Colon (tissue), 2 donors: Measurements from ENCODE around the gene COG2.
"Not testable (repeated sequence)": the region's sequence is repeated elsewhere in the genome, so short reads cannot be mapped to it uniquely, and the experiment has no call there.

Experiments
- FAIRE-seq: peaks from 2 replicates; lab custom pipeline; 2012; peaks lifted over from hg19 to GRCh38; lab: Jason Lieb, UNC
- donor health status: control.
- donor health status: control.

The COG2 gene

DNA sequence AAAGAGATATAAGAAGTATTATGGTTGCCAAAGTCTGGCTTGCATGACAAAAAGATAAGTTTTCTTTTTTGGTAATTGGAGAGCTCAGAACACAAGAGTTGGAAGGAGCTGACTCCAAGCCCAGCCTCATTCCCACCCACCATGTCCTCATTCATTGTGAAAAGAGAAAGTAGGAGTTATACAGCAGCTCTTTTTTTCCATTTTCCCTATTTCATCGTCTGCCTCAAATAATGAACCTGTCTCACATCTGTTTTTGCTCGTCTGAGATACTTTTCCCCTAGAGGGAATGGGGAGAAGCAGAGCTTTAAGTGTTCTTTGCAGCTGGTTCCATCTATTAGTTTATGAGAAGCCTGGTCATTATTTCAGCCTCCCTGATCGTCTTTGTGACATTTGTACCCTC, 36.9 kb downstream of the COG2 start:
- FAIRE-seq: no peak

DNA sequence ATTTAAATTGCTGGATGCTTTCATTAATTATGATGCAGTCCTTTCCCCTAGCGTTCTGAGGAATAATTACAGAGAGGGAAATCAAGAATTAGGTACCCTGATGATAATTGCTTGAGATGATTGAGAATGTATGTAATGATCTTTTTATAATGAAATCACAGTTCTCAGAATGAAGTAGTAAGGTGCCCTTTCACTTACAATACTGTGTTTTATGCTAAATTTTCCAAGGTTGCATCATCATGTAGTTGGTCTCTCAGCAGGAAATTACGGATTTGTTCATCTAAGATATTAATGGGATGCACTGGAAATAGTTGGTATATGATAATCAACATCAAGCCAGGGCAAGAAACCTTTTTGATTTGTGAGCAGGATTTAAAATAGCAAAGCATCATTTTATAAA, 37.5 kb downstream of the COG2 start:
- FAIRE-seq: no peak

DNA sequence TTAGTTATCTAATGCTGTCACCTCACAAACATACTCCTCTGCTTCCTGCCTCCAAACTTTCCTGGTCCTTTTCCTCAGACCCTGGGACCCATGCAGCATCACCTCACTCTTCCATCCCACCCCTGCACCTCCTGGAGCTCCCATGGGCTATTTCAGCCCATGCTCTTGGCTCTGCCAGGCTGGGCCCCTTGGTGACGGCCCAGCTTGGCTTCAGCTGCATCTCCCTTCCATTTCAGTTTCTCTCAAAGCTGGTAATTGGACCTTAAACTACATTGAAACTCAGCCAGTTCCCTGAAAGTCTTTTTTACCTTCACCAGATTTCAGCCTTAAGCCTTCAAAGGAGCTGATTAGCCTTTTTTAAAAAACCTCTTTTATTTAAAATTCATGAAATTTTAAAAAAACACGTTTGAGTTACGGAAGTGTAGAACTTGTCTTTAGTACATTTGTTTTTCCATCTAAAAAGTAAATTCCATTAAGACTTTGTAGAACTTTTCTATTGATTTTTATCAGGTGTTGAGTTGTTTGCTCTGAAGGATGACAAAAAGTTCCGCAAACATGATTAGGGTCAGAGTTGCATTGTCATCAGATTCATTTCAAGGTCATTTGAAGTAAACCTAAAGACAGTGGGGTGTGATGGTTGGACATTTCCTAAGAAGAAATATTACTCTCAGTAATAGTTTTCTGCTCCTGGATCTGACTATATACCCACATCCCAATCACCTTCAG, 38.2 kb downstream of the COG2 start:
- FAIRE-seq: no peak

DNA sequence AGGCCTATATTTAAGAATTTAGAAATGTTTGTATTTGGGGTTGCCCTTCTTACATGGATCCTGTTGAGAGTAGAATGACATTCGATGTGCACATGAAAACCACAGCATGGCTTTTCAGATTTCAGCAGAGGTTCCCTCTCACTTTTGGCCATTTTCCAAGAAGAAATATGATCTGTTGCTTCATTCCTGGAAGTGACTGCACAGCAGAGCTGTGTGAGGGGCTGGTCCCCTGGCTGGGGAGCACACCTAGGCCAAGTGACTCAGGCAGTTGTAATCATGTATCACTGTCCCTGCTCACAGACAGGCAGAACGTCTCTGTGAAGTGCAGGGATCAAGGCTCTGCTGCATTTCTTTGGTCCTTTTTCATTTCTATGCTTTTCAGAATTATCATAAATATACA, 39.3 kb downstream of the COG2 start:
- no peak for FAIRE-seq

DNA sequence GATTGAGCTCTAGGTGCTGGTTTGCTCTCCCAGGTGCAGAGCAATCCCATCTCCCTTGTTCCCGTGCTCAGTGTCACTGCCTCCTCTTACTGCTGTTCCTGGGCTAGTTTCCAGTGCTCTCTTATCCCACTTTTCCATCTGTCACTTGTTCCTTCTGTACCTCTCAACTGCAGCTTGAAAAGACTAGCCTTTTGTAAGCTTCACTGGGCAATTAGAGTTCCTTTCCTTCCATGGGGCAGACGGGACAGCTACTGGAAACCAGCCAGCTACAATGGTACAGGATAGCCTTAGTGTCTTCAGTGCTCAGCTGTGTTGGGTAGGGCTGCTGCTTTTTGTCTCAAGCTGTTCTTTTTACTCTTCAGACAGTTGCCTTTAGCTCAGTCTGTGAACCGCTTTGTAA, 40.0 kb downstream of the COG2 start:
- no peak for FAIRE-seq

DNA sequence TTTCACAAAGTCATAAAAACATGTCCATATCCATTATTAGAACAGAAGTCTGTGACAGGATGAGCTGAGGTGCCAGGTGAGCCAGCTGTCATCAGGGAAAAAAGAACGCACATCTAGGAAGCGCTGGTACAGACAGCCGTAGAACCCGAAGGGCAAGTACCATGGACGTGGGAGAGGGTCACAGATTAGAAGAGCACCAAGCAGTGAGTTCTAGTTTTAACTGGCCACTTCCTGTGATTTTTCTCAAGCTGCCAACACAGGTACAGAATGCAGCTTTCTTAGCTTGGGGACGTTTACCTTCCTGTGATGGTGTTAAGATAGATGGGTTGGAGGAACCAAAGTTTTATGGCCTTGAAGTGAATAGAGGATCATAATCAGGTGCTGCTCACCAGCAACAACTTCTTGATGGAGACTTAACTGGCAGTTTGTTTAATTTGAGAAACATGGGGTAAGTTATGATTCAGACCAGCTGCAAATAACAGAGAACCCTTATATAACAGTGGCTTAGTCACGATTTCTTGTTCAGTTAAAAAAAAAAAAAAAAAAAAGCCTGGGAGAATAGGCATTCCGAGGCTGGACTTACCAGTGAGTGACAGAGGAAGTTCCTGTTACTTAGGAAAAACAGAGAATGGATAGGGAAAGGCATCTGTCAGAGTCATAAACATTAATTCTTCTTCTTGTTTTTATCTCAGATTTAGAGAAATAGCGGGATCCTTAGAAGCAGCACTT, 40.8 kb downstream of the COG2 start:
- FAIRE-seq: no peak

DNA sequence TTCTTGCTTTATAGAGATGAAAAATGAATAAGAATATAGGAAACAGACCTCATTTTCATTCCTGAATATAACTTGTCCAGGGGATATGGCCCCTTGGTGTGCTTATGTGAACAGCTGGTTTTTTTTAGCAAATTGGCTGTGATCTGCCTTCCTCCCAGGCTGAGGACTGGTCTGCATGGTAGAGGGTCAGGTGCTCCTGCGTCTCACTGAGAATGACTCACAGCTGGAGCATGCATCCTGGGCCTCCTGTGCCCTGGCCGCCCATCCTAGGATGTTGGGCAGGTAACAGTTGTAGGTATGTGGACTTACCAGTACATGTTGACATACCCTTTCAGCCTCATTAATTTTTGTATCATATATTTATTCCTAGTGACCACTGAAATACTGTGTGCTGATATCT, 41.9 kb downstream of the COG2 start:
- no peak for FAIRE-seq

DNA sequence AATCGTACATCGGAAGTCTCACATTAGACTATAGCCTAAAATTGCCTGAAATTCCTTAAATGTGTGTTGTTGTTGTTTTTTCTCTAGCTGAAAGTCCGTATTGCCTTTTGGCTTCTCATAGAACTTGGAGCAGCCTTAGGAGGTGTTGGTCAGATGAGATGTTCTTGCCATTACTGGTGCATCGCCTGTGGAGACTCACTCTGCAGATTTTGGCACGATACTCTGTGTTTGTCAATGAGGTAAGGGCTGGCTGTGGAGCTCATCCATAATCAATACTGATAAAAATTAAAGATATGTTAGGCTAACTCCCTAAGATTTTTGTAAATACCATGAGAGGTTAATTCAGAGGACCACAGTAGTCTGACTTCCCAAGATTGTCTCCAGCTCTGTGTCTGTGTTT, 42.7 kb downstream of the COG2 start:
- no peak for FAIRE-seq

DNA sequence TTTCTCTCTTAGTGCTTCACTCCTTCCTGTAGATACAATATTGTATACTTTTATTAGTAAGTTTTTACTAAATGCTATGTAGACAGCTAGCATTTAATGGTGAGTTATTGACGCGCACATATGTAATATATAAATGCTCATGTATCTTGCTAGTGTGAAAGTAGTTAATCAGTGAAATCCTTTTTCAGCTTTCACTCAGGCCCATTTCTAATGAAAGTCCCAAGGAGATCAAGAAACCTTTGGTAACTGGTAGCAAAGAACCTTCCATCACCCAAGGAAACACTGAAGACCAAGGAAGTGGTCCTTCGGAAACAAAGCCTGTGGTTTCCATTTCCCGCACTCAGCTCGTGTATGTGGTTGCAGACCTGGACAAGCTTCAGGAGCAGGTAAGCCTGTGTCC, 44.5 kb downstream of the COG2 start:
- no peak for FAIRE-seq

DNA sequence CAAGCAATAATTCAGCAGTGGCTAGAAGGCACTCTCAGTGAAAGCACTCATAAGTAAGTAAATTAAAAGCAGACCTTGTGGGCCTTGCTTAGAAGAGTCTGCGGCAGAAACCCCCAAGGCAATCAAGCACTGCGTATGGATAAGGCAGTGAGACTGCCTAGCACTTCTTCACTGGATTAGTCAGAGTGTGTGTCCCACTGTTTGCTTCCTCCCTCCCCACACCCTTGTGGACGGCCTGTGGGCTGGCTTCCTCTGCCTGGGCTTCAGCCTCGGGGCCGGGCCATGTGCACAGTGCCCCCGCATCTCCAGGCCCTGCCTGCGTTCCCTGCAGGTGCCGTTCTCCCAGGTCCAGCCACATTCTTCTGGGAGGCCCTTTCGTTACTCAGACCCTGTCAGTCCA, 47.8 kb downstream of the COG2 start:
- no peak for FAIRE-seq

DNA sequence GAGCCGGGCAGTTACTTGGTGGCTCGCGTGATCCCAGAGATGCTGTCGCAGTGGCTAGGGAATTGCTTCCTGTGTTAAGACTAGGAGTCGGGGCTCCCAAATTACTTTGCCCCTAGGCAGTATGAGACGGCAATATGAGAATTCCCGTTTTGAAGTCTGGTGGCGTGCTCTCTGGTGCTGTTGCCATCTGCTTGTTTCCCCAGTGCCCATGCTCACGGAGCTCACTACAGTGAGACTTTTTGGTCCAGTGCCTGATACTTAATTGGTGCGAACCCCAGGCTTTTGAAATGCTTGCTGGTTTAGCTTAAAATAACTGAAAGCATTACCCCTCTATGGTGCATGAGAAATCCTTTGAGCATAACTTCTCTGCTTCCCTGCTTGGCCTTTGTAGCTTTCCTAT, 49.3 kb downstream of the COG2 start:
- FAIRE-seq: no peak

DNA sequence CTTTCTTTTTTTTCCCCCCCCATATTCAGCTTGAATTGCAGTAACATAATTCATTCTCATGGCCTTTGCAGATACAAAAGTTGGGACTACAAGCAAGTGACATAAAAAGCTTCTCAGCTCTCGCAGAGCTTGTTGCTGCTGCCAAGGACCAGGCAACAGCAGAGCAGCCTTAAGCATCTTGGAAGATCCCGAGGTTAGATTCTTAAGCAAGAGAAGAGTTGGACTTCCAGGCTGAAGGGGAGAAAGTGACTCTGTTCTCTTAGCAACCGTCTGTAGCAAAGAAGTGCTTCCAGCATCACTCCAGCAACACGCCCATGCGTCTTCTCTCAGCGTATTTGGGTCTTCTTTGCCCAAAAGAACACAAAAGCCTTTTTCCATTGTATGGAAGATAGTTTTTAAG, 50.9 kb downstream of the COG2 start:
- FAIRE-seq: no peak

DNA sequence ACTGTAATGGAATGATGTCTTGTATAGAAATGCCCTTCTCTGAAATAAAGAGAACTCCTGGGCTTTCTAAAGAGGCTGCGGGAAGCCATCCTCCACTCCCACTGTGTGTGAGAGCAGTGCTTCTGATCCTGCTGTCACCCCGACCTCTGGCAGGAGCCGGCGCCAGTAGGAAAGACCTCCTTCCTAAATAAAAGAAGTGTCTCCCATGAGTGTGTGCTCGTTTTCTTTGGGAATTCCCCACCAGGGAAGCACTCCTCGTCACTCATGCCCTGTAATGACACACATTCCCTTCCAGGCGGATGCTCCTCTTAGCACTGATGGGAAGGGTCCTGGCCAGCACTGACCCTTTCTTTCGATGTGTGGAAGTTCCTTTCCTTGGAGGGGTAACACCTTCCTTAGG, 51.5 kb downstream of the COG2 start:
- FAIRE-seq: no peak

DNA sequence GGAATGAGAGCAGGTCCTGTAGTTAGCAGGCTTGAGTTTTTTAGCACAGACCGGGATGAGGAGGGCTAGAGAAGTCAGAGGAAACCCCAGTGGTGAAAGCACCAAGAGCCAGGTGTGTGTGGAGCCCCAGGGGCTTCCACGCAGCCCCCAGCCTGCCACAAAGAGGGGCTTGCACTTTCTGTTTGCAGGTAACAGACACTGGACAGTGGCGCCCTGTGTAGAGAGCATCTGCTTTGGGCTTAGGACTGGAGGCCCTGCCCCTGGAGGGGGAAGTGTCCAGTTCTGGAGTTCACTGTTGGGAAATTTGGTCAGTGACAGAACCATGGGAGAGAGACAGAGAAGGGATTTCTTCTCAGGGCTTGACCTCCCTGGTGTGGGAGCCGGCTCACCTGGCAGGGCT, 52.2 kb downstream of the COG2 start:
- no peak for FAIRE-seq

DNA sequence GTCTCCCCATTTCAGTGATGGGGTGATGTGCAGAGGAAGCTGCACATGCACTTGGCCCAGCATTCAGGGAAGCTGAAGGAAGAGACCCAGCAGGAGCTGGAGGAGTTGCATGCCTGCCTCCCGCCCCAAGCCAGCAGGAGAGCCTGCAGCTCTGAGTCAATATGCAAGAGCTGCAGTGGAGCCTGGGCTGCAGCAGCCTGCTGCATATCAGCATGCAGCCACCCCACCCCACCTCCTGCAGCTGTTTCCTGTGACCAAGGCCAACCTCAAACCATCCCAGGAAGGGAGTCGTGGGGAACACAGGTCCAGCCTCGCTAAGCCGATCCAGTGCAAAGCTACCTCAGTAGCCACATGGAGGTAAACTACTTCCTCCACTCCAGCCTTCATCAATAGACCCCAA, 52.7 kb downstream of the COG2 start:
- no peak for FAIRE-seq

DNA sequence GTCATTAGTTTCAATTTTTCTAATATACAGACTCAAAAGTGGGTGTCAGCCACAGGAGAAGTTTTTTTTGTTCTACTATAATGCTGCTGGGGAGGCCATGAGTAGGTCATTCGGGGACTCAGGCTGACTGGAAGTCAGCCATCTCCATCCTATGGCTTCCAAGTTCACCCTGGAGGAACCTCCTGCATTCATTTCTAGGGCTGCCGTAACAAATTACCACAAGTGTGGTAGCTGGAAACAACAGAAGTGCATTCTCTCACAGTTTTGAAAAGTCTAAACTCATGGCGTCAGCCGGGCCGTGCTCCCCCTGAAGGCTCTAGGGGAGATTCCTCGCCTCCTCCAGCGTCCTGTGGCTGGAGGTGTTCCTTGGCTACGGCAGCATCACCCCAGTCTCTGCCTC, 53.9 kb downstream of the COG2 start:
- FAIRE-seq: no peak

DNA sequence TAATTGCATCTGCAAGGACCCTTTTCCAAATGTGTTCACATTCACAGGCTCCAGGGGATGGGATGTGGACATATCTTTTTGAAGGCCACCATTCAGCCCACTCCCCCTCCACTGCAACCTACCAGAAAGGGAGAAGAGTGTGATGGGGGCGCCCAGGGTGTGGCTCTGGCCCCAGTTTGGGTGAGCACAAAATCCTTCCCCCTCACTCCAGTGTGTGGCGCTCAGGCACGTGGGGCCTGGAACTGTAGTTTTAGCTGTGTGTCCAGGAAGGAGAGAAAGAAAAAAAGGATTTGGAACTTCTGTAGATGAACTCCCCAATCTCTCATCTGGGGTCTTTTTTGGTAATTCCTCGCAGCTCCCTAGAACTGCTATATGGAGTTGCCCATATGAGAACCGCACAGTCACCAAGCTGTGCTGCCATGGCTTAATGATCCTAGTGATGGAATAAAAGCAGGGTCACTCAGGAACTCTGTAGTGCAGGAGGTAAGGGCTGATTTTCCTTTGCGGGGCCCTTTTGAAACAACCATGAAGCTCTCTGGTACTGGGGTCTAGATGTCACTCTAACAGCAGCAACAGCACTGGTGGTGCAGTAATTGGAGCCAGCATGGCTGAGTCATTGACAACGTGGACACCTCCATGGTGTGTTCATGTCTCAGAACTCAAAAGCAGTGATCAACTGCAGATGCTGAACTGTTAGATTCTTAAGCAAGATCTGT, 54.6 kb downstream of the COG2 start:
- no peak for FAIRE-seq

DNA sequence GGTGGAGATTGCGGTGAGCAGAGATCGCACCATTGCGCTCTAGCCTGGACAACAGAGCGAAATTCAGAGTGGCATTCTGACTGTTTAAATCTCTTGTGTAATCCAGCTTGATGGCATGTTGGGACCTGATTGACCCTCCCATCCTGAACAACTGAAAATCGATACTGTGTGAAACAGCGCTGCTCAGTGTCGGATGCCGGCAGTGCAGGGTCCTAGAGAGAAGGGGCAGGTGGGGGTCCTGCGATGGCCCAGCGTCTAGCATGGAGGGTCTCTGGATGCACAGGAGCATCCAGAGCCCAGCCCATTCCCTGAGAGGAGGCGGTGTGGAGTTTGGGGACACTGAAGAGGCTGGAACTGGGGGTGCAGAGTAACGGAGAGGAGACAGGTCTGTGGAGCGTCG, 55.8 kb downstream of the COG2 start:
- no peak for FAIRE-seq

DNA sequence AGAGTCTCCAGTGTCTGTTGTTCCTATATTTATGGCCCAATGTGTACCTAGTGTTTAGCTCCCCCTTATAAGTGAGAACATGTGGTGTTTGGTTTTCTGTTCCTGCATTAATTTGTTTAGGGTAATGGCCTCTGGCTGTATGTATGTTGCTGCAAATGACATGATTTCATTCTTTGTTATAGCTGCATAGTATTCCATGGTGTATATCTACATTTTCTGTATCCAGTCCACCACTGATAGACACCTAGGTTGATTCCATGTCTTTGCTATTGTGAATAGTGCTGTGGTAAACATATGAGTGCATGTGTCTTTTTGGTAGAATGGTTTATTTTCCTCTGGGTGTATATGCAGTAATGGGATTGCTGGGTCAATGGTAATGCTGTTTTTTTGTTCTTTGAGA, 56.7 kb downstream of the COG2 start:
- FAIRE-seq: not testable (repeated sequence)

DNA sequence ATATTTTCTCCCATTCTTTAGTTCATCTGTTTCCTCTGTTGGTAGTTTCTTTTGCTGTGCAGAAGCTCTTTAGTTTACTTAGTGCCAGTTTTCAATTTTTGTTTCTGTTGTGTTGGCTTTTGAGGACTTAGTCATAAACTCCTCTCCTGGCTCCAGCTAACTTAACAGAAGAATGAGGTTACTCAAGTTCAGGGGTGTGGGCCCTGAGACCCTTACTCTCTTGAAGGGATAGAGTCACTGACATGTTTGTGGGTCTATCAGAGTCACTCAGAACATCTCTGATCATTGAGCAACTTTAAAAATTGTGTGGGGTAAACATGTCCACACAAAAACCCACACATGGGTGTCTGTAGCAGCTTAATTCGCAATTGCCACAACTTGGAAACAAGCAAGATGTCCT, 57.4 kb downstream of the COG2 start:
- no peak for FAIRE-seq

DNA sequence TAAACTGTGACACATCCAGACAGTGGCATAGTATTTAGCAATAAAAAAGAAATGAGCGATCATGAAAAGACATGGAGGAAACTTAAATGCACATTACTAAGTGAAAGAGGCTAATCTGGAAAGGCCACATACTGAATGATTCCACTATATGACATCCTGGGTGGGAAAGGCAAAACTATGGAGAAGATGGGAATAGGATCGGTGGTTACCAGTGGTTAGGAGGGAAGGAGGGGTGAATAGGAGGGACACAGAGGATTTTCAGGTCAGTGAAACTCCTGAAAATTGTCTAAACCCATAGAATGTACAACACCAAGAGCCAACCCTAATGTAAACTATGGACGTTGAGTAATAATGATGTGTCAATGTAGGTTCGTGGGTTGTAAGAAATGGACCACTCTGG, 57.9 kb downstream of the COG2 start:
- no peak for FAIRE-seq

DNA sequence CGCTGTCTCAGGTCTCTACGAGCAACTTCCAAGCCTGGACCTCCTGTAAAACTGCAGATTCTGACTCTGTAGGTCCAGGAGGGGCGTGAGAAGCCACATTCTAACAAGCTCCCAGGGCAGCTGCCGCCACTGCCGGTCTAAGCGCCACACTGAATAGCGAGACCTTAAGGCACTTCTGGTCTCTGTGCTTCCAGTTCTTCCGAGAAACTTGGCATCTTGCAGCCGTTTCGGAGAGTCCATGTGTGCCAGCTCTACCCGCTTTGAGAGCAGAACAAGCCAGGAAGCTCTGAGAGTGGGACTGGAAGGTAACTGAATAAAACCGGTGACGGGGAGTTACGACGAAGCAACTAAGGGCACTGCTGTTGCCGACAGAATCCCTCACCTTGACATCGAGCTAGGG, 59.2 kb downstream of the COG2 start:
- FAIRE-seq: no peak
